Central memory CD8-positive, alpha-beta T cell (primary cell): ENCODE results near the gene ZNF235.
"Not testable (repeated sequence)": the region's sequence is repeated elsewhere in the genome, so short reads cannot be mapped to it uniquely, and the experiment has no call there.

Experiments
- ATAC-seq: fragments of 150-1000 bp; cut with Tn5 transposase; replicated peaks from 2 replicates; pipeline ENCODE4 v1.10.0; 2022; ENCODE audit warnings: mild to moderate bottlenecking, moderate FRiP score, moderate number of reproducible peaks; ENCODE audit not compliant: poor library complexity, severe bottlenecking; ENCODE audit errors: extremely low read depth
- DNase-seq, 2 donors: peaks; one replicate each; pipeline ENCODE4 v3.0.0; 2021; ENCODE audit warnings: low spot score in 2 of 2
- H3K27ac Mint-ChIP-seq: one replicate; pipeline ENCODE4 v1.8.0; 2022; ENCODE audit warnings: low read depth, mild to moderate bottlenecking, moderate library complexity, mixed read lengths
- H3K27me3 Mint-ChIP-seq: one replicate; pipeline ENCODE4 v1.8.0; 2022; ENCODE audit warnings: mixed read lengths
- H3K36me3 Mint-ChIP-seq: one replicate; pipeline ENCODE4 v1.8.0; 2022; ENCODE audit warnings: mild to moderate bottlenecking, moderate library complexity, mixed read lengths; ENCODE audit not compliant: insufficient read depth
- H3K4me1 Mint-ChIP-seq: one replicate; pipeline ENCODE4 v1.8.0; 2022; ENCODE audit warnings: mixed read lengths
- H3K4me3 Mint-ChIP-seq: one replicate; pipeline ENCODE4 v1.8.0; 2022; ENCODE audit warnings: mild to moderate bottlenecking, moderate library complexity, mixed read lengths
- H3K9me3 Mint-ChIP-seq: one replicate; pipeline ENCODE4 v1.8.0; 2022; ENCODE audit warnings: mixed read lengths

ZNF235 gene

DNA sequence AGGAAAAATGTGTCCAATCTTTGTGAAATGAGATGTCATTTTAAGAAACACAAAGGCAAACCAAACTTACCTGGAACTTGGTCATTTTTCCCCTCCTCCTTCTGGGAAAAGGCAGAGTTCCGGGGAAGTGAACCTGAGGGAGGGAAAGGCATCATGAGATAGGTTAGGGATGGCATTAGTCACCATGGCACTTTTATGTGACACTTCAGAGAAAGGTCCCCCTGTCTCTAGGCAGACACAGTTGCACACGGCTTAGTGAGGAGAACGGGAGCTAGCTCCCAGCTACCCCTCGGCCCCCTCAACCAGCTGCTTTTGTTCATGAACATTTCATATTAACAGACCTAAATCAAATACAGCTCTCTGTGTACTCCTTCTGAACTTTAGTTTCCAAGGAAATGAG is 1.5 kb downstream of the ZNF235 start:
- no peak for ATAC-seq
- H3K9me3 Mint-ChIP-seq, result peaks cover 4% of the 10 kb centered on the region
- H3K4me1 Mint-ChIP-seq, result peaks cover 11% of the 10 kb centered on the region
- H3K27me3 Mint-ChIP-seq, result peaks cover 6% of the 10 kb centered on the region
- peak overlapping the region; percentile 84 for H3K4me3 Mint-ChIP-seq
- peaks cover 25% of the 10 kb centered on the region for H3K36me3 Mint-ChIP-seq
- DNase-seq, result no peak
- H3K27ac Mint-ChIP-seq, result no peak overlapping the region

DNA sequence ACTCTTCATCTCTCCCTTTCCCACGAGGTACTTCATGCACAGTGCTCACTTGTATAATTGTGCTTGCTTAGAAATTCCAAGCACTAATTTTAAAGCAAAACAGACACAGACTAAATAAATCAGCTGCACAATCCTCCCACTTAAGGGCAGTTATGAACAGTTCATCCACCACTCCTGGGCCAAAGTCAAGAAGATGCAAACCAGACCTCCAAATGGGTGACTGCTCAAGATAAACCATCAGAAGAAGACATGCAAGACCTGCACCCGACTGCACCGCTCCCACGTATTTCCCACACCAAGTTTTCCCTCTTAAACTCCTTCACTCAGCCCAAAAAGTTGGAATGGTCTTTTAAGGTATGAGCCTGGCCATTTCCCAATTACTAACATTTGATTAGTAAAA is 19.9 kb downstream of the ZNF235 start:
- no peaks in the 10 kb centered on the region for H3K4me1 Mint-ChIP-seq
- H3K9me3 Mint-ChIP-seq, result peaks cover 36% of the 10 kb centered on the region
- H3K27ac Mint-ChIP-seq, result no peak overlapping the region
- H3K36me3 Mint-ChIP-seq, result peaks cover 16% of the 10 kb centered on the region
- no peaks in the 10 kb centered on the region for H3K27me3 Mint-ChIP-seq
- no peak for DNase-seq
- ATAC-seq, result no peak
- H3K4me3 Mint-ChIP-seq, result no peak overlapping the region

DNA sequence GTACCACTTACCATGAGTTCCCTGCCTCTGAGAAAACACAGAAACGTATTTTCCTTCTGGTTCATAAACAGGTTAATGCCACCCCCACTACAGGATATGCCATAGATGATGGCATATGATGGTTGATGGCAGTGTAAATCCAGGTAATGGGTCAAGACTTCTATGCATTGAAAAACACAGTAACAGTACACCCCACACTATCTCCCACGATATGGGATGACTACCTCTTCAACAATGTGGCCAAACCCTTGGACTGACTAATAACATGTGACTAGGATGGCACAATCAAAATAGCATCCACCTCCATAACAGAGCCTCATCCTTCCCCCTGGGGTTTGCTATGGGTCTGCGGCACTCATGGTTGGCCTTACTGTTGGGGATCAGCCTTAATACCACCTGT is 22.0 kb downstream of the ZNF235 start:
- H3K4me3 Mint-ChIP-seq, result no peak overlapping the region
- ATAC-seq (no peak), DNase-seq (no peak)
- H3K9me3 Mint-ChIP-seq, result peaks cover 44% of the 10 kb centered on the region
- no peaks in the 10 kb centered on the region for H3K27me3 Mint-ChIP-seq
- H3K27ac Mint-ChIP-seq, result no peak overlapping the region
- no peaks in the 10 kb centered on the region for H3K4me1 Mint-ChIP-seq
- H3K36me3 Mint-ChIP-seq, result peaks cover 3% of the 10 kb centered on the region

DNA sequence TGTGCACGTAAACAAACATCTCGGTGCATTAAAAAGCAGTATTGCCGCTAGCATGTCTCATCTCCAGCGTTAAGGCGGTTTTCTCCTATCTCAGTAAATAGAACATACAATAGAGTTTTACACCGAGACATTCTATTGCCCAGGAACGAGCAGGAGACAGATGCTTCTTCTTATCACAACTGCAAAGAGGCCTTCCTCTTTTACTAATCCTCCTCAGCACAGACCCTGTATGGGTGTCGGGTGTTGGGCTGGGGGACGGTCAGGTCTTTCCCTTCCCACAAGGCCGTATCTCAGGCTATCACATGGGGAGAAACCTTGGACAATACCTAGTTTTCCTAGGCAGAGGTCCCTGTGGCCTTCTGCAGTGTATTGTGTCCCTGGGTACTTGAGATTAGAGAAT is 23.9 kb downstream of the ZNF235 start:
- Mint-ChIP-seq H3K9me3 (peaks cover 52% of the 10 kb centered on the region), H3K27ac (no peak overlapping the region), H3K4me1 (no peaks in the 10 kb centered on the region), H3K27me3 (no peaks in the 10 kb centered on the region), H3K4me3 (no peak overlapping the region), H3K36me3 (peaks cover 3% of the 10 kb centered on the region)
- ATAC-seq, result no peak
- no peak for DNase-seq

DNA sequence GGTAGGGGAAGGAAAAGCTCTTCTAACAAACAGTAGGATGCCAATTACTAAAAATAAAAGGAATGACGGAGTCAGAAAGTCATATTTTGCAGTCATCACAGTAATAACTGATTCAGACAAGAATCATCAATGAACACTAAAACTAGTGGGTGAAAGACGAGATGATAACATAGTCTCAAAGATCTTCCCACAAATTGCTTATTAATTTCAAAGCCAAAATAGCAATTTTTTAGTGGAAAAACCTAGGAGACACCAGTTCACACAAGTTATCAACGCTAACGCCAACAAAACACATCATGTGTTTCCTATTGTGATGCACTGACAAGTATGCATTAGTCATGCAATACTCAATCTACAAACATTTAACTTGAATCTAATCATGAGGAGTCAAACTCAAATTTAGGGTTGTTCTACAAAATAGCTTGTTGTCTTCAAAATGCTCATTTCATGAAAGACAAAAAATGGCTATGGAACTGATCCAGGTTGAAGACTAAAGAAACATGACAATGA is 26.6 kb downstream of the ZNF235 start:
- H3K4me1 Mint-ChIP-seq, result no peaks in the 10 kb centered on the region
- no peak for DNase-seq
- peaks cover 54% of the 10 kb centered on the region for H3K9me3 Mint-ChIP-seq
- H3K27ac Mint-ChIP-seq, result no peak overlapping the region
- no peak overlapping the region for H3K4me3 Mint-ChIP-seq
- H3K36me3 Mint-ChIP-seq, result peaks cover 3% of the 10 kb centered on the region
- no peak for ATAC-seq
- no peaks in the 10 kb centered on the region for H3K27me3 Mint-ChIP-seq

DNA sequence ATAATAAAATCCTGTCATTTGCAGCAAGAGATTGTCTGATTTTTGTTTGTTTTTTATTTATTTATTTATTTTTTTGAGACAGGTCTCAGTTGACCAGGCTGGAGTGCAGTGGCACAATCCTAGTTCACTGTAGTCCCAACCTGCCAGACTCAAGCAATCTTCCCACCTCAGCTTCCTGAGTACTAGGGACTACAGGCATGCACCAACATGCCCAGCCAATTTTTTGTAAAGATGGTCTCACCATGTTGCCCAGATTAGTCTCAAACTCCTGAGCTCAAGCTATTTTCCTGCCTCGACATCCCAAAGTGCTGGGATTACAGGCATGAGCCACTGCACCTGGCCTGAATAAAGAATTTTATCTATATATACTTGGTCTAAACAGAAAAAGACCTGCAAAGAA is 27.5 kb downstream of the ZNF235 start:
- Mint-ChIP-seq H3K27ac (no peak overlapping the region), H3K27me3 (no peaks in the 10 kb centered on the region), H3K36me3 (peaks cover 3% of the 10 kb centered on the region), H3K4me1 (no peaks in the 10 kb centered on the region), H3K9me3 (peaks cover 55% of the 10 kb centered on the region), H3K4me3 (no peak overlapping the region)
- no peak for DNase-seq
- no peak for ATAC-seq

DNA sequence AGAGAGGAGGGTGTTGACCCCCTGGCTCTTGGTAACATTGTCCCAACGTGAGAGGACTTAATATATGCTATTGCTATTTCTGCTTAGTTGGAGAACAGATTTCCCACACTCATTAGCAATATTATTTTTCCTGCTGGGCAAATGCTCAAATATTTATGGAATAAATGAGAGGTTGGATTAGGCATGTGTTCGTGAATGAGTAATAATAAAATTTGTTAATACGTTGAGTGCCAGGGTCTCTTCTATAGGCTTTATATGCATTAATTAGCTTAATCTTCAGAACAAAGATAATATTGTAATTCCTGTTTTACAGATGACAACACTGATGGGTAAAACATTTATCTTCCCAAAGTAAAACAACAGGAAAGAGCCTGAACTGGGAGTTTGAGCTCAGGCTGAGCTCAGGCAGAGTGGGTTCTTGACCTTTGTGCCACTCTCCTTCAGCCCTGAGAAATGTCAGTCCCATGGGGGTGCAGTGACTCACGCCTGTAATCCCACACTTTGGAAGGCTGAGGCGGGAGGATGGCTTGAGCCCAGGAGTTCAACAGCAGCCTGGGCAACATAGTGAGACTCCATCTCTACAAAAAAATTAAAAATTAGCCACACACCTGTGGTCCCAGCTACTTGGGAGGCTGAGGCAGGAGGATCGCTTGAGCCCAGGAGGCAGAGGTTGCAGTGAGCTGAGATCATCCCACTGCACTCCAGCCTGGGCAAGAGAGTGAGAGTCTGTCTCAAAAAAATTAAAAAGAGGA is 44.0 kb downstream of the ZNF235 start:
- Mint-ChIP-seq H3K9me3 (peaks cover 32% of the 10 kb centered on the region), H3K4me1 (peaks cover 11% of the 10 kb centered on the region), H3K4me3 (peak overlapping the region; percentile 71), H3K27ac (no peak overlapping the region), H3K36me3 (no peaks in the 10 kb centered on the region), H3K27me3 (no peaks in the 10 kb centered on the region)
- no peak for ATAC-seq
- no peak for DNase-seq

DNA sequence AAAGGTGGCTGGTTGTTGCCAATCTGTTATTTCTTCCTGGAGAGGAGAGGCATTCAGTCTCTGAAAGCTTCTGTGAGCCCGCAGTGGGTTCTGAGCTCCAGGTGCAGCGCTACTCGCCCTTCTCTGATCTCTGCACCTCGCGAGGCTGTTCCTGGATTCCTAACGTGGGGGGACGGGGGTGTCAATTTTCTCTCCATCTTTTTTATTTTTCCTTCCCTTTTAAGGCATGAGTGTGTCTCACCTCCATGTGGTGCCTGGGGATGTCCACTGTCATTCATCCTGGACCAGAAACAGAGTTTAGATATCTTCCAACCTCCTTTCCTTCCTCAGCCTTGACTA is 44.5 kb downstream of the ZNF235 start:
- Mint-ChIP-seq H3K27me3 (no peaks in the 10 kb centered on the region), H3K4me1 (peaks cover 11% of the 10 kb centered on the region), H3K9me3 (peaks cover 37% of the 10 kb centered on the region), H3K4me3 (peak overlapping the region; percentile 71), H3K36me3 (no peaks in the 10 kb centered on the region), H3K27ac (no peak overlapping the region)
- ATAC-seq (no peak), DNase-seq (no peak)

DNA sequence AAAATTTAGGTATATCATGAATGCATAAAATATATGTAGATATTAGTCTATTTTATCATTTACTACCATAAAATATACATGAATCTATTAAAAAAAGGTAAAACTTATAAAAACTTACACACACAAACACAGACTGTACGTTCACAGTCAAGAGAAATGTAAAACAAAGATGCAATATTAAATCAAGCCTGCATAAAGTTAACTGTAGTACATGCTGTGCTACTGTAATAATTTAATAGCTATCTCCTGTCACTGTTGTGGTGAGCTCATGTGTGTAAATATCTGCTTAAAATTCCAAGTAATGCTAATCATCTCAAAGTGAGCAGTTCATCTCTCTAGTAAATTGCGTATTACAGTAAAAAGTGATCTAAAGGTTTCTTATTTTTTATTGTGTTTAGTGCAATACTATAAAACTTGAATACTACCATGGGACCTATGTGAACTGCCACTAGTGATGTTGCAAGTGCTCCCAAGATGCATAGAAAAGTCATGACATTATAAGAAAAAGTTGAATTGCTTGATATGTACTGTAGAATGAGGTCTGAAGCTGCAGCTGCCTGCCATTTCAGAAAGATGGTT is 45.9 kb downstream of the ZNF235 start:
- peaks cover 42% of the 10 kb centered on the region for H3K9me3 Mint-ChIP-seq

DNA sequence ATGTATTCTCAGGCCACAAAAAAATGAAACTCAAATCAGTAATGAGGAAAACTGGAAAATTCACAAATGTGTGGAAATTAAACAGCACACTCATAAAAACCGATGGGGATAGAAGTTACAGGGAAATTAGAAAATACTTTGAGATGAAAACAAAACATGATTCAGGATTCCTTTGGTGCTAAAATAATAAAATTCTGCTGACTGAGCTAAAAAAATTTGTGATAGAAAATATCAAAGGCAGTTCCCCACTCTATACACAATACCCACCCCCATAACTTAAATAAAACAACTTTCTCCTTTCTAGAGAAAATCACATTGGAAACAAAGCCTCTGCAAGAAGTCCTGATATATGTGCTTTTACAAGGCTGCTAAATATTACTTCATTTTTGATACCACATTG is 46.7 kb downstream of the ZNF235 start:
- Mint-ChIP-seq H3K27me3 (no peaks in the 10 kb centered on the region), H3K9me3 (peaks cover 44% of the 10 kb centered on the region), H3K36me3 (no peaks in the 10 kb centered on the region), H3K4me1 (peaks cover 11% of the 10 kb centered on the region), H3K4me3 (no peak overlapping the region), H3K27ac (no peak overlapping the region)
- ATAC-seq (no peak), DNase-seq (no peak)

More for the DNA sequence above, 45.9 kb downstream of the ZNF235 start:
- peaks cover 11% of the 10 kb centered on the region for H3K4me1 Mint-ChIP-seq
- H3K27me3 Mint-ChIP-seq, result no peaks in the 10 kb centered on the region
- DNase-seq (no peak), ATAC-seq (no peak)
- H3K36me3 Mint-ChIP-seq, result no peaks in the 10 kb centered on the region
- no peak overlapping the region for H3K27ac Mint-ChIP-seq
- peak overlapping the region; percentile 71 for H3K4me3 Mint-ChIP-seq

DNA sequence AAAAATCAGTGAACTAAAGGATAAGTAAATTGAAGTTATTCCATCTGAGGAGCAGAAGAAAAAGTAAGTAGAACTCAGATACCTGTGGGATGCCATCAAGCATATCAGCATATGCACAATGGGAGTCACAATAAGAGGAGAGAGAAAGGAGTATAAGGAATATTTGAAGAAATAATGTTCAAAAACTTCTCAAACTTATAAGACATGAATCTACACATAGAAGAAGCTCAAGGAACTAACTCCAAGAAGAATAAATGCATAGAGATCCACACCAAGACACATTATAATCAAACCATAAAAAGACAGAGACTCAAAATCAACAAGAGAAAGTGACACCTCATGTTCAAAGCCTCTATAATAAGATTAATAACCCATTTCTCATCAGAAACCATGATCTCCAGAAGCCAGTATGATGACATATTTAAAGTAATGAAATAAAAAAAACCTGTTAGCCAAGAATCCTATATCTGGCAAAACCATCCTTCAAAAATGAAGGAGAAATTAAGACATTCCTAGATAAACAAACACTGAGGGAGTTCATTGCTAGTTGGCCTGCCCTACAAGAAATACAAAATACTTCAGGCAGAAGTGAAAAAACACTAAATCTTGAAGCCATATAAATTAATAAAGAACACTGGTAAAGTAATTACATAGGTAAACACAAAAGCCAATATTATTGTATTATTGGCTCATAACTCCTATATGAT is 49.0 kb downstream of the ZNF235 start:
- Mint-ChIP-seq H3K9me3 (peaks cover 59% of the 10 kb centered on the region), H3K27me3 (no peaks in the 10 kb centered on the region), H3K36me3 (no peaks in the 10 kb centered on the region), H3K27ac (no peak overlapping the region), H3K4me3 (no peak overlapping the region), H3K4me1 (peaks cover 11% of the 10 kb centered on the region)
- DNase-seq, result no peak
- no peak for ATAC-seq

DNA sequence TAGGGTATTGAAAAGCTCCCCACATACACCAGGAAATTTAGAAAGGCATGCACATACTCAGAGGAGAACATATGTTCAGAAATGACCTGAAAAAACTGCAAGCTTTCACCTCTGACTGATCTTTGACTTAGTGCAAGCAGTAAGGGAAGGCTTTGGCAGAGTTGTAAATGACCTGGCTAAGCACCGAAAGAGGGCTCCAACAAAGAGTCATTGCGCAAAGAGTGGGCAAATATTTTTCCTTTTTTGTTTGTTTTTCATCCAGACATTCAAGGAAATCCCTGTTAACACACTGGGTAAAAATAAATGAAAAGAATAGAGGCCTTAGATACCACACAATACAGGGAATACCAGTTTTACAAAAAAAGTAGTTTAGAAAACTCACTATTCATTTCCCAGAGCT is 50.3 kb downstream of the ZNF235 start:
- H3K36me3 Mint-ChIP-seq, result no peaks in the 10 kb centered on the region
- H3K9me3 Mint-ChIP-seq, result peaks cover 64% of the 10 kb centered on the region
- H3K4me3 Mint-ChIP-seq, result no peak overlapping the region
- DNase-seq (no peak), ATAC-seq (no peak)
- no peaks in the 10 kb centered on the region for H3K27me3 Mint-ChIP-seq
- H3K4me1 Mint-ChIP-seq, result peaks cover 11% of the 10 kb centered on the region
- no peak overlapping the region for H3K27ac Mint-ChIP-seq

DNA sequence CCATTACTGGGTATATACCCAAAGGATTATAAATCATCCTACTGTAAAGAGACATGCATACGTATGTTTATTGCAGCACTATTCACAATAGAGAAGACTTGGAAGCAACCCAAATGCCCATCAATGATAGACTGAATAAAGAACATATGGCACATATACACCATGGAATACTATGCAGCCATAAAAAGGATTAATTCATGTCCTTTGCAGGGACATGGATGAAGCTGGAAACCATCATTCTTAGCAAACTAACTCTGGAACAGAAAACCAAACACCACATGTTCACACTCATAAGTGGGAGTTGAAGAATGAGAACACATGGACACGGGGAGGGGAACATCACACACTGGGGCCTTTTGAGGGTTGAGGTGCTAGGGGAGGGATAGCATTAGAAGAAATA is 51.4 kb downstream of the ZNF235 start:
- not testable (repeated sequence) for H3K4me3 Mint-ChIP-seq, ATAC-seq, H3K27ac Mint-ChIP-seq, H3K27me3 Mint-ChIP-seq, H3K36me3 Mint-ChIP-seq, DNase-seq
- Mint-ChIP-seq H3K4me1 (peaks cover 11% of the 10 kb centered on the region), H3K9me3 (peaks cover 65% of the 10 kb centered on the region)
